K562 (cell line): Measurements from ENCODE around the gene KLHL25. TPM values are rescaled to one million over a fixed set of nuclear protein-coding genes. Genes with fewer than 3 reads are reported as not detected.

Source experiments
- ATAC-seq: fragments of 200-7000 bp; cut with Tn5 transposase; 3 replicates; pipeline ENCODE4 v1.9.1; 2020; ENCODE audit warnings: moderate library complexity
- BruUV-seq: library from RNA; stranded (reverse); fragments of 400-500 nt; replicated peaks from 2 replicates; lab custom pipeline; 2021; lab: Mats Ljungman, UMichigan
- CTCF ChIA-PET: fragments of 300-600 bp; formaldehyde crosslinking; extraction: SDS; loops from one replicate; lab custom pipeline; 2021; ENCODE audit warnings: low intra/inter-chr PET ratio; lab: Yijun Ruan, JAX
- POLR2A ChIA-PET: fragments of 300-600, 350-650 bp; sonication (Branson Sonifier 250); formaldehyde crosslinking; extraction: SDS; loops from one replicate; lab custom pipeline; 2021; ENCODE audit warnings: antibody characterized with exemption, inconsistent platforms; lab: Yijun Ruan, JAX
- DNase-seq, 4 experiments: peaks; one replicate each; pipeline versions ENCODE4 v3.0.0 to v3.0.0-alpha.2; 2011 to 2018; ENCODE audit warnings: low spot score in 3 of 4, mixed read lengths in 3 of 4; ENCODE audit errors: extremely low read depth in 1 of 4
- FAIRE-seq: peaks from 2 replicates; lab custom pipeline; 2011; peaks lifted over from hg19 to GRCh38; lab: Jason Lieb, UNC
- H2AFZ ChIP-seq: 2 replicates; pipeline ENCODE4 v1.6.0; 2011; ENCODE audit warnings: low read depth, low read length, control low read depth, inconsistent platforms
- H3K27ac ChIP-seq: fragments of 200-600 bp; 3 replicates; pipeline ENCODE4 v1.8.0; 2011; ENCODE audit warnings: low read depth, mild to moderate bottlenecking, control low read depth, inconsistent platforms, low read length, moderate library complexity, mixed read lengths; ENCODE audit errors: extremely low read depth
- H3K27me3 ChIP-seq, 2 experiments: fragments of 300-600 bp in 1 of 2; 2 replicates in 1 of 2; 3 replicates in 1 of 2; pipeline versions ENCODE4 v1.6.0 to v1.8.0; 2011; ENCODE audit warnings: inconsistent platforms in 2 of 2, low read length in 2 of 2, mild to moderate bottlenecking in 1 of 2, mixed read lengths in 1 of 2, moderate library complexity in 1 of 2; ENCODE audit not compliant: control insufficient read depth in 2 of 2, insufficient read depth in 2 of 2
- H3K36me3 ChIP-seq: fragments of 300-600 bp; 3 replicates; pipeline ENCODE4 v1.8.0; 2011; ENCODE audit warnings: mild to moderate bottlenecking, low read length, inconsistent platforms; ENCODE audit not compliant: control insufficient read depth, insufficient read depth
- H3K4me1 ChIP-seq, 2 experiments: fragments of 200-600 bp in 1 of 2; replicated peaks in 1 of 2; 2 replicates in 1 of 2; 3 replicates in 1 of 2; pipeline versions ENCODE4 v1.5.1 to v1.8.0; 2011; ENCODE audit warnings: inconsistent platforms in 2 of 2, low read length in 2 of 2, mild to moderate bottlenecking in 1 of 2, mixed read lengths in 1 of 2, moderate library complexity in 1 of 2; ENCODE audit not compliant: control insufficient read depth in 2 of 2, insufficient read depth in 2 of 2
- H3K4me2 ChIP-seq: 2 replicates; pipeline ENCODE4 v1.6.1; 2011; ENCODE audit warnings: low read length, control low read depth, inconsistent platforms, mixed read lengths; ENCODE audit not compliant: insufficient read depth
- H3K4me3 ChIP-seq: fragments of 200-600 bp; sonication (generic), shearing (Covaris generic); 2 replicates; pipeline ENCODE4 v1.5.1; 2016; ENCODE audit warnings: control low read depth, inconsistent platforms
- H3K79me2 ChIP-seq: fragments of 200-600 bp; 3 replicates; pipeline ENCODE4 v1.8.0; 2011; ENCODE audit warnings: low read length, inconsistent platforms; ENCODE audit not compliant: control insufficient read depth, insufficient read depth
- H3K9ac ChIP-seq, 2 experiments: 2 replicates each; pipeline versions ENCODE4 v1.6.0 to v1.6.1; 2011; ENCODE audit warnings: low read depth in 2 of 2, low read length in 2 of 2, control low read depth in 1 of 2, inconsistent platforms in 1 of 2, mild to moderate bottlenecking in 1 of 2, mixed read lengths in 1 of 2; ENCODE audit not compliant: insufficient read depth in 1 of 2
- H3K9me1 ChIP-seq: one replicate; pipeline ENCODE4 v1.6.0; 2011; ENCODE audit warnings: inconsistent platforms, mild to moderate bottlenecking, low read length, moderate library complexity; ENCODE audit not compliant: control insufficient read depth, insufficient read depth
- H3K9me3 ChIP-seq: replicated peaks from 2 replicates; pipeline ENCODE4 v1.5.1; 2011; ENCODE audit warnings: low read depth, low read length, inconsistent platforms; ENCODE audit not compliant: control insufficient read depth, insufficient read depth
- H4K20me1 ChIP-seq: replicated peaks from 2 replicates; pipeline ENCODE4 v1.6.1; 2011; ENCODE audit warnings: low read length, inconsistent platforms, mixed read lengths; ENCODE audit not compliant: control insufficient read depth, insufficient read depth
- ATF1 ChIP-seq, 2 experiments: fragments of 450-650 bp in 1 of 2; IDR thresholded peaks; 2 replicates each; pipeline ENCODE4 v1.6.1; 2016; ENCODE audit warnings: missing compliant biosample characterization in 1 of 2, missing genetic modification characterization in 1 of 2
- CSDE1 ChIP-seq, 2 experiments: fragments of 450-650 bp; IDR thresholded peaks; 2 replicates each; pipeline ENCODE4 v1.6.1; 2016; ENCODE audit warnings: mild to moderate bottlenecking in 1 of 2
- ELF4 ChIP-seq: fragments of 450-650 bp; formaldehyde crosslinking; IDR thresholded peaks from 2 replicates; pipeline ENCODE4 v1.4.0; 2022; ENCODE audit warnings: missing genetic modification characterization
- FOXK2 ChIP-seq, 2 experiments: fragments of 450-650 bp; IDR thresholded peaks in 1 of 2; conservative IDR thresholded peaks in 1 of 2; 2 replicates each; pipeline ENCODE4 v1.6.1; 2016; ENCODE audit warnings: low read depth in 2 of 2, mild to moderate bottlenecking in 1 of 2
- MEF2A ChIP-seq: IDR thresholded peaks from 2 replicates; pipeline ENCODE4 v1.6.1; 2011; ENCODE audit warnings: low read depth, mild to moderate bottlenecking, low read length, moderate library complexity; ENCODE audit not compliant: control insufficient read depth
- PCBP1 ChIP-seq: fragments of 200-400 bp; formaldehyde crosslinking; IDR thresholded peaks from 2 replicates; pipeline ENCODE4 v1.6.1; 2018; ENCODE audit warnings: mild to moderate bottlenecking, low read depth, low read length; ENCODE audit not compliant: poor library complexity, severe bottlenecking
- PHF21A ChIP-seq: fragments of 450-650 bp; IDR thresholded peaks from 2 replicates; pipeline ENCODE4 v1.6.1; 2017; ENCODE audit warnings: low read depth, borderline replicate concordance
- SMARCE1 ChIP-seq: fragments of 450-650 bp; IDR thresholded peaks from 2 replicates; pipeline ENCODE4 v1.7.1; 2016; ENCODE audit warnings: mild to moderate bottlenecking
- ZBTB7A ChIP-seq: IDR thresholded peaks from 2 replicates; pipeline ENCODE4 v1.6.1; 2011; ENCODE audit warnings: low read depth, mild to moderate bottlenecking, low read length, moderate library complexity, borderline replicate concordance; ENCODE audit not compliant: control insufficient read depth
- ZNF583 ChIP-seq: fragments of 250-450 bp; sonication (Bioruptor Pico); IDR thresholded peaks from 2 replicates; pipeline ENCODE4 v1.4.0; 2020
- WGBS: fragments of 100-300 bp; shearing (Covaris generic); methylation state at CpG from one replicate; pipeline ENCODE4 v1.1.6; 2016; ENCODE audit warnings: low coverage, mixed read lengths; ENCODE audit not compliant: insufficient coverage; ENCODE audit errors: missing lambda C conversion rate; 5-methylcytosine and 5-hydroxymethylcytosine counted together
- in situ Hi-C: fragments of 300-500 bp; cut with MboI; formaldehyde crosslinking; loops from 4 replicates; pipeline ENCODE4 v1.15.0; 2018; ENCODE audit warnings: inconsistent platforms, mixed read lengths
- intact Hi-C: fragments of 100-400 bp; cut with micrococcal nuclease; formaldehyde crosslinking; loops from 2 replicates; pipeline ENCODE4 v1.14.2; 2022
- polyA plus RNA-seq, 8 experiments: library from polyadenylated mRNA; depleted of rRNA in 4 of 8; stranded (reverse) in 5 of 8; unstranded in 3 of 8; fragments of >200 nt; fragmentation: Nextera tagmentation in 2 of 8; fragmentation: Illumina TruSeq in 1 of 8; extraction: Ambion mirVana in 2 of 8; extraction: Trizol in 1 of 8; gene quantifications; 2 replicates each; pipeline versions ENCODE4 v1.2.1 to v1.2.3, GENCODE V29; 2011 to 2014; ENCODE audit warnings: inconsistent platforms in 1 of 8, missing spikeins in 1 of 8
- total RNA-seq, 7 experiments: library from RNA; depleted of rRNA in 6 of 7; stranded (reverse); fragments of >200 nt in 6 of 7; fragmentation: Illumina TruSeq in 2 of 7; extraction: Trizol in 2 of 7; gene quantifications; 2 replicates each; pipeline versions ENCODE4 v1.2.1 to v1.2.3, GENCODE V29; 2011 to 2021; ENCODE audit warnings: low replicate concordance in 1 of 7
- TF ChIP-seq, protein P1 (sequence below): sonication (generic); formaldehyde crosslinking; IDR thresholded peaks from 2 replicates; pipeline ENCODE4 v1.9.0; 2022; ENCODE audit warnings: mild to moderate bottlenecking, missing genetic modification reagents
- TF ChIP-seq, protein P2 (sequence below): fragments of 450-650 bp; formaldehyde crosslinking; IDR thresholded peaks from 2 replicates; pipeline ENCODE4 v1.4.0; 2022; ENCODE audit warnings: missing genetic modification characterization
- TF ChIP-seq, protein P3 (sequence below): fragments of 450-650 bp; IDR thresholded peaks from 2 replicates; pipeline ENCODE4 v1.6.1; 2018; ENCODE audit warnings: mild to moderate bottlenecking, low read depth; ENCODE audit not compliant: partially characterized antibody

The KLHL25 gene
- total and polyA plus RNA-seq, 9 of the 15 experiments (the other 6 are each of a cell fraction or from before 2014, with no cell fraction given) = 0.04 to 0.14 (median 0.10) TPM; not detected in 3

DNA sequence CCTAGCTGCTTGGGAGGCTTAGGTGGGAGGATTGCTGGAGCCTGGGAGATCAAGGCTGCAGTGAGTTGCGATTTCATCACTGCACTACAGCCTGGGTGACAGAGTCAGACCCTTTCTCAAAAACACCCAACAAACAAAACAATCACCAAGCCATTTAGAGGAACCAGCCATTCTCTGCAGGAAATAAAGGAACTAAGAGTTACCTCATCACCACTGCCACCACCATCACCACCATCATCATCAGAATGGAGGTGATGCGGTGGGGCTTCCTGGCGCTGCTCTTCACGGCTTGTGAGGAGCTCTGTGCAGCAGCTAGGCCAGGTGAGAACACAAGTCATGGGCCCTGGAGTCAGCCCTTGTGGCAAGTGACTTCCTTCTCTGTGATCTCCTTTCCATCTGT is 37.7 kb upstream of the KLHL25 start:
- no peak overlapping the region for H3K4me2 ChIP-seq
- in situ Hi-C loops (loop anchor here (5.0 kb wide), 1 partner anchor 105 kb away; no protein-coding TSS in a partner anchor), intact Hi-C loops (no loop called here)
- no peaks in the 10 kb centered on the region for H3K36me3 ChIP-seq
- DNase-seq (no peak), FAIRE-seq (no peak), ATAC-seq (no peak)
- H3K27ac ChIP-seq = no peak overlapping the region
- H3K9ac ChIP-seq = no peak overlapping the region
- POLR2A ChIA-PET = no interaction called here
- no TSS peak for BruUV-seq
- H3K79me2 ChIP-seq = no peaks in the 10 kb centered on the region
- no peaks in the 10 kb centered on the region for H3K9me3 ChIP-seq
- no peaks in the 10 kb centered on the region for H3K4me1 ChIP-seq
- H3K9me1 ChIP-seq = no peaks in the 10 kb centered on the region
- no peak overlapping the region for H3K4me3 ChIP-seq
- H2AFZ ChIP-seq = no peak overlapping the region
- peaks cover 0 to 5% of the 10 kb centered on the region in 2 experiments; a peak in 1 of 5 replicates for H3K27me3 ChIP-seq
- TF ChIP-seq ZBTB7A (no peak), ZNF583 (CRISPR knock-in tag) (no peak), CSDE1 (IDR thresholded peaks at IDR 0.05) (no peak), SMARCE1 (no peak), FOXK2 (conservative IDR thresholded peaks at IDR 0.05 in 1 of 2, IDR thresholded peaks at IDR 0.05 in 1 of 2; ENCODE audit: low read depth in 2 of 2) (no peak), ATF1 (CRISPR knock-in tag; IDR thresholded peaks at IDR 0.05) (no peak), ATF1 (tag; IDR thresholded peaks at IDR 0.05) (no peak), ELF4 (CRISPR knock-in tag) (no peak), PHF21A (no peak), MEF2A (no peak), PCBP1 (no peak)
- TF ChIP-seq, protein P1, sequence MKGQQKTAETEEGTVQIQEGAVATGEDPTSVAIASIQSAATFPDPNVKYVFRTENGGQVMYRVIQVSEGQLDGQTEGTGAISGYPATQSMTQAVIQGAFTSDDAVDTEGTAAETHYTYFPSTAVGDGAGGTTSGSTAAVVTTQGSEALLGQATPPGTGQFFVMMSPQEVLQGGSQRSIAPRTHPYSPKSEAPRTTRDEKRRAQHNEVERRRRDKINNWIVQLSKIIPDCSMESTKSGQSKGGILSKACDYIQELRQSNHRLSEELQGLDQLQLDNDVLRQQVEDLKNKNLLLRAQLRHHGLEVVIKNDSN = no peak
- TF ChIP-seq, protein P2, sequence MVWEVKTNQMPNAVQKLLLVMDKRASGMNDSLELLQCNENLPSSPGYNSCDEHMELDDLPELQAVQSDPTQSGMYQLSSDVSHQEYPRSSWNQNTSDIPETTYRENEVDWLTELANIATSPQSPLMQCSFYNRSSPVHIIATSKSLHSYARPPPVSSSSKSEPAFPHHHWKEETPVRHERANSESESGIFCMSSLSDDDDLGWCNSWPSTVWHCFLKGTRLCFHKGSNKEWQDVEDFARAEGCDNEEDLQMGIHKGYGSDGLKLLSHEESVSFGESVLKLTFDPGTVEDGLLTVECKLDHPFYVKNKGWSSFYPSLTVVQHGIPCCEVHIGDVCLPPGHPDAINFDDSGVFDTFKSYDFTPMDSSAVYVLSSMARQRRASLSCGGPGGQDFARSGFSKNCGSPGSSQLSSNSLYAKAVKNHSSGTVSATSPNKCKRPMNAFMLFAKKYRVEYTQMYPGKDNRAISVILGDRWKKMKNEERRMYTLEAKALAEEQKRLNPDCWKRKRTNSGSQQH (CRISPR knock-in tag) = no peak
- TF ChIP-seq, protein P3, sequence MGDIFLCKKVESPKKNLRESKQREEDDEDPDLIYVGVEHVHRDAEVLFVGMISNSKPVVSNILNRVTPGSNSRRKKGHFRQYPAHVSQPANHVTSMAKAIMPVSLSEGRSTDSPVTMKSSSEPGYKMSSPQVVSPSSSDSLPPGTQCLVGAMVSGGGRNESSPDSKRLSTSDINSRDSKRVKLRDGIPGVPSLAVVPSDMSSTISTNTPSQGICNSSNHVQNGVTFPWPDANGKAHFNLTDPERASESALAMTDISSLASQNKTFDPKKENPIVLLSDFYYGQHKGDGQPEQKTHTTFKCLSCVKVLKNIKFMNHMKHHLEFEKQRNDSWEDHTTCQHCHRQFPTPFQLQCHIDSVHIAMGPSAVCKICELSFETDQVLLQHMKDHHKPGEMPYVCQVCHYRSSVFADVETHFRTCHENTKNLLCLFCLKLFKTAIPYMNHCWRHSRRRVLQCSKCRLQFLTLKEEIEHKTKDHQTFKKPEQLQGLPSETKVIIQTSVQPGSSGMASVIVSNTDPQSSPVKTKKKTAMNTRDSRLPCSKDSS = no peak
- TF ChIP-seq, all 486 proteins: peak for 0
- H4K20me1 ChIP-seq = no peaks in the 10 kb centered on the region
- CTCF ChIA-PET = interaction anchor here (1.6 kb wide), 1 partner anchor 102 kb away, joined by 5 read pairs; no protein-coding TSS in a partner anchor
- WGBS = 0% methylated on average over 4 of the region's 4 CpGs
